K562 (cell line): ENCODE results near the gene KRTAP5-11. TPM values are rescaled to one million over a fixed set of nuclear protein-coding genes. Genes with fewer than 3 reads are reported as not detected.

Experiments used
- ATAC-seq: fragments of 200-7000 bp; cut with Tn5 transposase; 3 replicates; pipeline ENCODE4 v1.9.1; 2020; ENCODE audit warnings: moderate library complexity
- BruUV-seq: library from RNA; stranded (reverse); fragments of 400-500 nt; replicated peaks from 2 replicates; lab custom pipeline; 2021; lab: Mats Ljungman, UMichigan
- CTCF ChIA-PET: fragments of 300-600 bp; formaldehyde crosslinking; extraction: SDS; loops from one replicate; lab custom pipeline; 2021; ENCODE audit warnings: low intra/inter-chr PET ratio; lab: Yijun Ruan, JAX
- POLR2A ChIA-PET: fragments of 300-600, 350-650 bp; sonication (Branson Sonifier 250); formaldehyde crosslinking; extraction: SDS; loops from one replicate; lab custom pipeline; 2021; ENCODE audit warnings: antibody characterized with exemption, inconsistent platforms; lab: Yijun Ruan, JAX
- DNase-seq, 4 experiments: peaks; one replicate each; pipeline versions ENCODE4 v3.0.0 to v3.0.0-alpha.2; 2011 to 2018; ENCODE audit warnings: low spot score in 3 of 4, mixed read lengths in 3 of 4; ENCODE audit errors: extremely low read depth in 1 of 4
- FAIRE-seq: peaks from 2 replicates; lab custom pipeline; 2011; peaks lifted over from hg19 to GRCh38; lab: Jason Lieb, UNC
- H2AFZ ChIP-seq: 2 replicates; pipeline ENCODE4 v1.6.0; 2011; ENCODE audit warnings: low read depth, low read length, control low read depth, inconsistent platforms
- H3K27ac ChIP-seq: fragments of 200-600 bp; 3 replicates; pipeline ENCODE4 v1.8.0; 2011; ENCODE audit warnings: low read depth, mild to moderate bottlenecking, control low read depth, inconsistent platforms, low read length, moderate library complexity, mixed read lengths; ENCODE audit errors: extremely low read depth
- H3K27me3 ChIP-seq, 2 experiments: fragments of 300-600 bp in 1 of 2; 2 replicates in 1 of 2; 3 replicates in 1 of 2; pipeline versions ENCODE4 v1.6.0 to v1.8.0; 2011; ENCODE audit warnings: inconsistent platforms in 2 of 2, low read length in 2 of 2, mild to moderate bottlenecking in 1 of 2, mixed read lengths in 1 of 2, moderate library complexity in 1 of 2; ENCODE audit not compliant: control insufficient read depth in 2 of 2, insufficient read depth in 2 of 2
- H3K36me3 ChIP-seq: fragments of 300-600 bp; 3 replicates; pipeline ENCODE4 v1.8.0; 2011; ENCODE audit warnings: mild to moderate bottlenecking, low read length, inconsistent platforms; ENCODE audit not compliant: control insufficient read depth, insufficient read depth
- H3K4me1 ChIP-seq, 2 experiments: fragments of 200-600 bp in 1 of 2; replicated peaks in 1 of 2; 2 replicates in 1 of 2; 3 replicates in 1 of 2; pipeline versions ENCODE4 v1.5.1 to v1.8.0; 2011; ENCODE audit warnings: inconsistent platforms in 2 of 2, low read length in 2 of 2, mild to moderate bottlenecking in 1 of 2, mixed read lengths in 1 of 2, moderate library complexity in 1 of 2; ENCODE audit not compliant: control insufficient read depth in 2 of 2, insufficient read depth in 2 of 2
- H3K4me2 ChIP-seq: 2 replicates; pipeline ENCODE4 v1.6.1; 2011; ENCODE audit warnings: low read length, control low read depth, inconsistent platforms, mixed read lengths; ENCODE audit not compliant: insufficient read depth
- H3K4me3 ChIP-seq: fragments of 200-600 bp; sonication (generic), shearing (Covaris generic); 2 replicates; pipeline ENCODE4 v1.5.1; 2016; ENCODE audit warnings: control low read depth, inconsistent platforms
- H3K79me2 ChIP-seq: fragments of 200-600 bp; 3 replicates; pipeline ENCODE4 v1.8.0; 2011; ENCODE audit warnings: low read length, inconsistent platforms; ENCODE audit not compliant: control insufficient read depth, insufficient read depth
- H3K9ac ChIP-seq, 2 experiments: 2 replicates each; pipeline versions ENCODE4 v1.6.0 to v1.6.1; 2011; ENCODE audit warnings: low read depth in 2 of 2, low read length in 2 of 2, control low read depth in 1 of 2, inconsistent platforms in 1 of 2, mild to moderate bottlenecking in 1 of 2, mixed read lengths in 1 of 2; ENCODE audit not compliant: insufficient read depth in 1 of 2
- H3K9me1 ChIP-seq: one replicate; pipeline ENCODE4 v1.6.0; 2011; ENCODE audit warnings: inconsistent platforms, mild to moderate bottlenecking, low read length, moderate library complexity; ENCODE audit not compliant: control insufficient read depth, insufficient read depth
- H3K9me3 ChIP-seq: replicated peaks from 2 replicates; pipeline ENCODE4 v1.5.1; 2011; ENCODE audit warnings: low read depth, low read length, inconsistent platforms; ENCODE audit not compliant: control insufficient read depth, insufficient read depth
- H4K20me1 ChIP-seq: replicated peaks from 2 replicates; pipeline ENCODE4 v1.6.1; 2011; ENCODE audit warnings: low read length, inconsistent platforms, mixed read lengths; ENCODE audit not compliant: control insufficient read depth, insufficient read depth
- ATF1 ChIP-seq, 2 experiments: fragments of 450-650 bp in 1 of 2; IDR thresholded peaks; 2 replicates each; pipeline ENCODE4 v1.6.1; 2016; ENCODE audit warnings: missing compliant biosample characterization in 1 of 2, missing genetic modification characterization in 1 of 2
- BACH1 ChIP-seq: fragments of 200-800 bp; sonication (Bioruptor generic); IDR thresholded peaks from 2 replicates; pipeline ENCODE4 v1.6.1; 2016; ENCODE audit warnings: missing genetic modification characterization, missing compliant biosample characterization
- C11orf30 ChIP-seq: fragments of 450-650 bp; IDR thresholded peaks from 2 replicates; pipeline ENCODE4 v1.6.1; 2016; ENCODE audit warnings: low read depth, mild to moderate bottlenecking
- HOXB6 ChIP-seq: fragments of 250-450 bp; sonication (Bioruptor Pico); IDR thresholded peaks from 2 replicates; pipeline ENCODE4 v1.5.1; 2022; ENCODE audit warnings: mild to moderate bottlenecking, borderline replicate concordance
- MAFF ChIP-seq: IDR thresholded peaks from 2 replicates; pipeline ENCODE4 v1.6.1; 2012; ENCODE audit warnings: low read length, improper control_type of control experiment
- MAFG ChIP-seq: fragments of 450-650 bp; conservative IDR thresholded peaks from 2 replicates; pipeline ENCODE4 v1.6.1; 2016; ENCODE audit warnings: missing genetic modification characterization, missing compliant biosample characterization
- MAFK ChIP-seq: IDR thresholded peaks from 2 replicates; pipeline ENCODE4 v1.6.1; 2011; ENCODE audit warnings: low read length, improper control_type of control experiment
- MEF2A ChIP-seq: IDR thresholded peaks from 2 replicates; pipeline ENCODE4 v1.6.1; 2011; ENCODE audit warnings: low read depth, mild to moderate bottlenecking, low read length, moderate library complexity; ENCODE audit not compliant: control insufficient read depth
- NFE2 ChIP-seq: IDR thresholded peaks from 2 replicates; pipeline ENCODE4 v1.6.1; 2014; ENCODE audit warnings: antibody characterized with exemption, low read depth
- NFE2L1 ChIP-seq: fragments of 450-650 bp; IDR thresholded peaks from 2 replicates; pipeline ENCODE4 v1.6.1; 2016; ENCODE audit warnings: missing genetic modification characterization, low read depth, mild to moderate bottlenecking, missing compliant biosample characterization, moderate library complexity, borderline replicate concordance
- RBBP5 ChIP-seq: fragments of 200-600 bp; sonication (generic); IDR thresholded peaks from 2 replicates; pipeline ENCODE4 v1.6.1; 2012; ENCODE audit warnings: borderline replicate concordance, mild to moderate bottlenecking, low read length, control low read depth, inconsistent platforms; ENCODE audit not compliant: insufficient read depth, poor library complexity, severe bottlenecking
- ZNF239 ChIP-seq: fragments of 250-450 bp; sonication (Bioruptor Pico); IDR thresholded peaks from 2 replicates; pipeline ENCODE4 v1.4.0; 2020; ENCODE audit warnings: mild to moderate bottlenecking
- ZNF316 ChIP-seq: fragments of 450-650 bp; IDR thresholded peaks from 2 replicates; pipeline ENCODE4 v1.6.1; 2016
- WGBS: fragments of 100-300 bp; shearing (Covaris generic); methylation state at CpG from one replicate; pipeline ENCODE4 v1.1.6; 2016; ENCODE audit warnings: low coverage, mixed read lengths; ENCODE audit not compliant: insufficient coverage; ENCODE audit errors: missing lambda C conversion rate; 5-methylcytosine and 5-hydroxymethylcytosine counted together
- in situ Hi-C: fragments of 300-500 bp; cut with MboI; formaldehyde crosslinking; loops from 4 replicates; pipeline ENCODE4 v1.15.0; 2018; ENCODE audit warnings: inconsistent platforms, mixed read lengths
- intact Hi-C: fragments of 100-400 bp; cut with micrococcal nuclease; formaldehyde crosslinking; loops from 2 replicates; pipeline ENCODE4 v1.14.2; 2022
- polyA plus RNA-seq, 8 experiments: library from polyadenylated mRNA; depleted of rRNA in 4 of 8; stranded (reverse) in 5 of 8; unstranded in 3 of 8; fragments of >200 nt; fragmentation: Nextera tagmentation in 2 of 8; fragmentation: Illumina TruSeq in 1 of 8; extraction: Ambion mirVana in 2 of 8; extraction: Trizol in 1 of 8; gene quantifications; 2 replicates each; pipeline versions ENCODE4 v1.2.1 to v1.2.3, GENCODE V29; 2011 to 2014; ENCODE audit warnings: inconsistent platforms in 1 of 8, missing spikeins in 1 of 8
- total RNA-seq, 7 experiments: library from RNA; depleted of rRNA in 6 of 7; stranded (reverse); fragments of >200 nt in 6 of 7; fragmentation: Illumina TruSeq in 2 of 7; extraction: Trizol in 2 of 7; gene quantifications; 2 replicates each; pipeline versions ENCODE4 v1.2.1 to v1.2.3, GENCODE V29; 2011 to 2021; ENCODE audit warnings: low replicate concordance in 1 of 7
- TF ChIP-seq, protein P1 (sequence below): fragments of 250-450 bp; sonication (Bioruptor Pico); IDR thresholded peaks from 2 replicates; pipeline ENCODE4 v1.4.0; 2020
- TF ChIP-seq, protein P2 (sequence below): fragments of 450-650 bp; IDR thresholded peaks from 2 replicates; pipeline ENCODE4 v1.6.1; 2017; ENCODE audit warnings: antibody characterized with exemption

Gene KRTAP5-11
- total and polyA plus RNA-seq, 9 of the 15 experiments (the other 6 are each of a cell fraction or from before 2014, with no cell fraction given) = not detected

DNA sequence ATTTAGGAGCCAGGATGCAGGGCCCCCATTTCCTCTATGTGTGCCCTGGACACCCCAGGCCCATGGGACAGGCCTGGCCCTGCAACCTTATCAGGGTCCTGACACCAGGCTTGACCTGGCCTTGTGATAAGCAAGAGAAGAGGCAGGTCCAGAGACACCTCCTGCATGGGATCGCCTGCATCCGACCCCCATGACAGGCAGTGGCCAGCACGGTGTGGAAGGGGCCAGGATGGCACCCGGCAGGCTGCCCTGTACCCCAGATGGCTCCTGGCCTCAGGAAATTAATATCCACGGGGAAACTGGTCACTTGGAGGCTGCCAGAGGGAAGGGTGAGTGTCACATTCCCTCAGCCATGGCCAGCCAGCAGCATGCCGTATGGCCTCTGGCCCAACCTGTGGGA lies 27.7 kb downstream of the KRTAP5-11 start (continued):
- TF ChIP-seq, protein P1, sequence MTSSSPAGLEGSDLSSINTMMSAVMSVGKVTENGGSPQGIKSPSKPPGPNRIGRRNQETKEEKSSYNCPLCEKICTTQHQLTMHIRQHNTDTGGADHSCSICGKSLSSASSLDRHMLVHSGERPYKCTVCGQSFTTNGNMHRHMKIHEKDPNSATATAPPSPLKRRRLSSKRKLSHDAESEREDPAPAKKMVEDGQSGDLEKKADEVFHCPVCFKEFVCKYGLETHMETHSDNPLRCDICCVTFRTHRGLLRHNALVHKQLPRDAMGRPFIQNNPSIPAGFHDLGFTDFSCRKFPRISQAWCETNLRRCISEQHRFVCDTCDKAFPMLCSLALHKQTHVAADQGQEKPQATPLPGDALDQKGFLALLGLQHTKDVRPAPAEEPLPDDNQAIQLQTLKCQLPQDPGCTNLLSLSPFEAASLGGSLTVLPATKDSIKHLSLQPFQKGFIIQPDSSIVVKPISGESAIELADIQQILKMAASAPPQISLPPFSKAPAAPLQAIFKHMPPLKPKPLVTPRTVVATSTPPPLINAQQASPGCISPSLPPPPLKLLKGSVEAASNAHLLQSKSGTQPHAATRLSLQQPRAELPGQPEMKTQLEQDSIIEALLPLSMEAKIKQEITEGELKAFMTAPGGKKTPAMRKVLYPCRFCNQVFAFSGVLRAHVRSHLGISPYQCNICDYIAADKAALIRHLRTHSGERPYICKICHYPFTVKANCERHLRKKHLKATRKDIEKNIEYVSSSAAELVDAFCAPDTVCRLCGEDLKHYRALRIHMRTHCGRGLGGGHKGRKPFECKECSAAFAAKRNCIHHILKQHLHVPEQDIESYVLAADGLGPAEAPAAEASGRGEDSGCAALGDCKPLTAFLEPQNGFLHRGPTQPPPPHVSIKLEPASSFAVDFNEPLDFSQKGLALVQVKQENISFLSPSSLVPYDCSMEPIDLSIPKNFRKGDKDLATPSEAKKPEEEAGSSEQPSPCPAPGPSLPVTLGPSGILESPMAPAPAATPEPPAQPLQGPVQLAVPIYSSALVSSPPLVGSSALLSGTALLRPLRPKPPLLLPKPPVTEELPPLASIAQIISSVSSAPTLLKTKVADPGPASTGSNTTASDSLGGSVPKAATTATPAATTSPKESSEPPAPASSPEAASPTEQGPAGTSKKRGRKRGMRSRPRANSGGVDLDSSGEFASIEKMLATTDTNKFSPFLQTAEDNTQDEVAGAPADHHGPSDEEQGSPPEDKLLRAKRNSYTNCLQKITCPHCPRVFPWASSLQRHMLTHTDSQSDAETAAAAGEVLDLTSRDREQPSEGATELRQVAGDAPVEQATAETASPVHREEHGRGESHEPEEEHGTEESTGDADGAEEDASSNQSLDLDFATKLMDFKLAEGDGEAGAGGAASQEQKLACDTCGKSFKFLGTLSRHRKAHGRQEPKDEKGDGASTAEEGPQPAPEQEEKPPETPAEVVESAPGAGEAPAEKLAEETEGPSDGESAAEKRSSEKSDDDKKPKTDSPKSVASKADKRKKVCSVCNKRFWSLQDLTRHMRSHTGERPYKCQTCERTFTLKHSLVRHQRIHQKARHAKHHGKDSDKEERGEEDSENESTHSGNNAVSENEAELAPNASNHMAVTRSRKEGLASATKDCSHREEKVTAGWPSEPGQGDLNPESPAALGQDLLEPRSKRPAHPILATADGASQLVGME (CRISPR knock-in tag) = no peak

DNA sequence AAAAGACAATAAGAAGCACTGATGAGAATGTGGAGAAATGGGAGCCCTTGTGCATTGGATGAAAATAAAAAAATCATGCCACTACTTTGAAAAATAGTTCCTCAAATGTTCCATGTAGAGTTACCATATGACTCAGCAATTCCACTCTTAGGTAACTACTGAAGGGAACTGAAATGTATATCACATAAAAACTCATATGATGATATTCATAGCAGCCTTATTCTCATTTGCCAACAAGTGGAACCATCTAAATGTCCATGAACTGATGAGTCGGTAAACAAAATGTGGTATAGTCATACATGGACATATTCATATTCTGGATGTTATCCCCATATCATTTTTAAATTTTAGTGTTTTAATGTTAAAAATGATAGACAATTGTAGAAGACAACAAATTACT lies 31.0 kb downstream of the KRTAP5-11 start:
- H3K27ac ChIP-seq = no peak overlapping the region
- H3K27me3 ChIP-seq = peaks cover 12 to 59% of the 10 kb centered on the region in 2 experiments; a peak in 4 of 5 replicates
- no peak overlapping the region for H3K9ac ChIP-seq
- peaks cover 0 to 7% of the 10 kb centered on the region in 2 experiments; a peak in 1 of 5 replicates for H3K4me1 ChIP-seq
- no peaks in the 10 kb centered on the region for H3K9me3 ChIP-seq
- H4K20me1 ChIP-seq = no peaks in the 10 kb centered on the region
- in situ Hi-C loops = no loop called here
- intact Hi-C loops = no loop called here
- H2AFZ ChIP-seq = no peak overlapping the region
- CTCF ChIA-PET = no interaction called here
- ATAC-seq (no peak), DNase-seq (no peak), FAIRE-seq (no peak)
- no peaks in the 10 kb centered on the region for H3K9me1 ChIP-seq
- POLR2A ChIA-PET = no interaction called here
- no TSS peak for BruUV-seq
- no peaks in the 10 kb centered on the region for H3K79me2 ChIP-seq
- no peaks in the 10 kb centered on the region for H3K36me3 ChIP-seq
- no peak overlapping the region for H3K4me3 ChIP-seq
- WGBS = 72% methylated on average over 1 of the region's 1 CpG
- H3K4me2 ChIP-seq = no peak overlapping the region
- TF ChIP-seq C11orf30 = peak; percentile 87
- peak; percentile 78 for TF ChIP-seq MAFK
- peak; percentile 94 for TF ChIP-seq MAFG
- TF ChIP-seq, protein P2, sequence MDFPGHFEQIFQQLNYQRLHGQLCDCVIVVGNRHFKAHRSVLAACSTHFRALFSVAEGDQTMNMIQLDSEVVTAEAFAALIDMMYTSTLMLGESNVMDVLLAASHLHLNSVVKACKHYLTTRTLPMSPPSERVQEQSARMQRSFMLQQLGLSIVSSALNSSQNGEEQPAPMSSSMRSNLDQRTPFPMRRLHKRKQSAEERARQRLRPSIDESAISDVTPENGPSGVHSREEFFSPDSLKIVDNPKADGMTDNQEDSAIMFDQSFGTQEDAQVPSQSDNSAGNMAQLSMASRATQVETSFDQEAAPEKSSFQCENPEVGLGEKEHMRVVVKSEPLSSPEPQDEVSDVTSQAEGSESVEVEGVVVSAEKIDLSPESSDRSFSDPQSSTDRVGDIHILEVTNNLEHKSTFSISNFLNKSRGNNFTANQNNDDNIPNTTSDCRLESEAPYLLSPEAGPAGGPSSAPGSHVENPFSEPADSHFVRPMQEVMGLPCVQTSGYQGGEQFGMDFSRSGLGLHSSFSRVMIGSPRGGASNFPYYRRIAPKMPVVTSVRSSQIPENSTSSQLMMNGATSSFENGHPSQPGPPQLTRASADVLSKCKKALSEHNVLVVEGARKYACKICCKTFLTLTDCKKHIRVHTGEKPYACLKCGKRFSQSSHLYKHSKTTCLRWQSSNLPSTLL = no peak
- peak; percentile 91 for TF ChIP-seq NFE2
- peak; percentile 91 for TF ChIP-seq ZNF316
- TF ChIP-seq ZNF239 (CRISPR knock-in tag) = no peak
- no peak for TF ChIP-seq RBBP5
- peak; percentile 73; the same call in 1 of the 2 replicates for TF ChIP-seq BACH1 (tag)
- TF ChIP-seq NFE2L1 (tag) = peak; percentile 87
- TF ChIP-seq HOXB6 (CRISPR knock-in tag) = no peak
- TF ChIP-seq MEF2A = no peak
- no peak for TF ChIP-seq ATF1 (CRISPR knock-in tag; IDR thresholded peaks at IDR 0.05)
- TF ChIP-seq ATF1 (tag; IDR thresholded peaks at IDR 0.05) = no peak
- TF ChIP-seq MAFF = peak; percentile 85
